ENCODE measurements around the gene RAB11B. TPM values are rescaled to one million over a fixed set of nuclear protein-coding genes. Genes with fewer than 3 reads are reported as not detected.

Gene RAB11B
- total and polyA plus RNA-seq, 9 of the 15 experiments (the other 6 are each of a cell fraction or from before 2014, with no cell fraction given) = 0.74 to 71.0 (median 13.8) TPM

DNA sequence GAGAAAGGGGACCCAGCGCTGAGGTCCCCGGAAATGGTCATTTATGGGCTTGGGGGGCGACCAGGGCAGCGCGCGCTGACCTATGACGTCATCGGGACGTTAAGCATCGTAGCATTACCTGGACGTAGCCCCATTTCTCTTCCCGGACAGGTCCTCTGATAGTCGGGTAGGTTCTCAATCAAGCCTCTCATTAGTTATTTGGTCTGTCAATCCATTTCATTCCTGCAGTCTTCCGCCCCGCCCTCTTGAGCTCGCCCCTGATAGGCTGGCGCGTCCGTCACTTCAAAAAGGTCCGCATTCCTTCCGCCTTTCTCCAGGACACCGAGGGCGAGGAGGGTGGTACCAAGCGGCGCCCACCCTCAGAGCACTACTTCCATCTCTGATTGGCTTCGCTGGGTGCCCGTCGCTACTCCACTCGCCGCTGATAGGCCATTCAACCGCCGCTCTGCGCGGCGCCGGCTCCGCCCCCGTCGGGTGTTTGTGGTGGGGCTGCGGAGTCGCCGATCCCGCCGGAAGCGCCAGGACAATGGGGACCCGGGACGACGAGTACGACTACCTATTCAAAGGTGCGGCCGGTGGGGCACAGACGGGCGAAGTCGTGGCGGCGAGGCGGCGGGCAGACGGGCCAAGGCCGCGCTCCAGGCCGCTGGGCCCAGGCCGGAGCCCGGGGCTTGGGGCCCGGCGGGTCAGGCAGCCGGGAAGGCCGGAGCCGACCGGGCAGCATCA, at the start of gene RAB11B (continued):
- TF ChIP-seq, protein P1, sequence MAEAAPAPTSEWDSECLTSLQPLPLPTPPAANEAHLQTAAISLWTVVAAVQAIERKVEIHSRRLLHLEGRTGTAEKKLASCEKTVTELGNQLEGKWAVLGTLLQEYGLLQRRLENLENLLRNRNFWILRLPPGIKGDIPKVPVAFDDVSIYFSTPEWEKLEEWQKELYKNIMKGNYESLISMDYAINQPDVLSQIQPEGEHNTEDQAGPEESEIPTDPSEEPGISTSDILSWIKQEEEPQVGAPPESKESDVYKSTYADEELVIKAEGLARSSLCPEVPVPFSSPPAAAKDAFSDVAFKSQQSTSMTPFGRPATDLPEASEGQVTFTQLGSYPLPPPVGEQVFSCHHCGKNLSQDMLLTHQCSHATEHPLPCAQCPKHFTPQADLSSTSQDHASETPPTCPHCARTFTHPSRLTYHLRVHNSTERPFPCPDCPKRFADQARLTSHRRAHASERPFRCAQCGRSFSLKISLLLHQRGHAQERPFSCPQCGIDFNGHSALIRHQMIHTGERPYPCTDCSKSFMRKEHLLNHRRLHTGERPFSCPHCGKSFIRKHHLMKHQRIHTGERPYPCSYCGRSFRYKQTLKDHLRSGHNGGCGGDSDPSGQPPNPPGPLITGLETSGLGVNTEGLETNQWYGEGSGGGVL (CRISPR knock-in tag; IDR thresholded peaks at IDR 0.05) = no peak
- TF ChIP-seq BRF1 (IDR thresholded peaks at IDR 0.05; ENCODE audit: borderline replicate concordance, extremely low read depth, insufficient read length) (no peak), RBM39 (optimal IDR thresholded peaks at IDR 0.05; ENCODE audit: low read depth, low read length) (no peak), L3MBTL2 (IDR thresholded peaks at IDR 0.05) (peak; percentile 33), ETV5 (CRISPR knock-in tag; IDR thresholded peaks at IDR 0.05; ENCODE audit: low read depth) (0 out of 2 replicates have a peak, but pooled peaks have one; percentile 29), XRCC5 (IDR thresholded peaks at IDR 0.05; ENCODE audit: low read depth, low read length) (0 out of 2 replicates have a peak, but pooled peaks have one; percentile 29), MEF2D (tag; conservative IDR thresholded peaks at IDR 0.05; ENCODE audit: low read depth) (peak; percentile 50; the same call in 1 of the 2 replicates), SRF (CRISPR knock-in tag; IDR thresholded peaks at IDR 0.05) (peak; percentile 96 to 100), RCOR1 (IDR thresholded peaks at IDR 0.05; ENCODE audit: borderline replicate concordance in 1 of 2, low read depth in 2 of 2, low read length in 2 of 2) (peak in 1 of 2 experiments; percentile 58; a peak in 1 of 4 replicates), EP400 (IDR thresholded peaks at IDR 0.05) (peak; percentile 86), JUNB (CRISPR knock-in tag; conservative IDR thresholded peaks at IDR 0.05) (peak; percentile 100), RBM15 (IDR thresholded peaks at IDR 0.05; ENCODE audit: insufficient read depth, low read length) (no peak), KLF6 (CRISPR knock-in tag; IDR thresholded peaks at IDR 0.05; ENCODE audit: borderline replicate concordance) (no peak)
- TF ChIP-seq, protein P2, sequence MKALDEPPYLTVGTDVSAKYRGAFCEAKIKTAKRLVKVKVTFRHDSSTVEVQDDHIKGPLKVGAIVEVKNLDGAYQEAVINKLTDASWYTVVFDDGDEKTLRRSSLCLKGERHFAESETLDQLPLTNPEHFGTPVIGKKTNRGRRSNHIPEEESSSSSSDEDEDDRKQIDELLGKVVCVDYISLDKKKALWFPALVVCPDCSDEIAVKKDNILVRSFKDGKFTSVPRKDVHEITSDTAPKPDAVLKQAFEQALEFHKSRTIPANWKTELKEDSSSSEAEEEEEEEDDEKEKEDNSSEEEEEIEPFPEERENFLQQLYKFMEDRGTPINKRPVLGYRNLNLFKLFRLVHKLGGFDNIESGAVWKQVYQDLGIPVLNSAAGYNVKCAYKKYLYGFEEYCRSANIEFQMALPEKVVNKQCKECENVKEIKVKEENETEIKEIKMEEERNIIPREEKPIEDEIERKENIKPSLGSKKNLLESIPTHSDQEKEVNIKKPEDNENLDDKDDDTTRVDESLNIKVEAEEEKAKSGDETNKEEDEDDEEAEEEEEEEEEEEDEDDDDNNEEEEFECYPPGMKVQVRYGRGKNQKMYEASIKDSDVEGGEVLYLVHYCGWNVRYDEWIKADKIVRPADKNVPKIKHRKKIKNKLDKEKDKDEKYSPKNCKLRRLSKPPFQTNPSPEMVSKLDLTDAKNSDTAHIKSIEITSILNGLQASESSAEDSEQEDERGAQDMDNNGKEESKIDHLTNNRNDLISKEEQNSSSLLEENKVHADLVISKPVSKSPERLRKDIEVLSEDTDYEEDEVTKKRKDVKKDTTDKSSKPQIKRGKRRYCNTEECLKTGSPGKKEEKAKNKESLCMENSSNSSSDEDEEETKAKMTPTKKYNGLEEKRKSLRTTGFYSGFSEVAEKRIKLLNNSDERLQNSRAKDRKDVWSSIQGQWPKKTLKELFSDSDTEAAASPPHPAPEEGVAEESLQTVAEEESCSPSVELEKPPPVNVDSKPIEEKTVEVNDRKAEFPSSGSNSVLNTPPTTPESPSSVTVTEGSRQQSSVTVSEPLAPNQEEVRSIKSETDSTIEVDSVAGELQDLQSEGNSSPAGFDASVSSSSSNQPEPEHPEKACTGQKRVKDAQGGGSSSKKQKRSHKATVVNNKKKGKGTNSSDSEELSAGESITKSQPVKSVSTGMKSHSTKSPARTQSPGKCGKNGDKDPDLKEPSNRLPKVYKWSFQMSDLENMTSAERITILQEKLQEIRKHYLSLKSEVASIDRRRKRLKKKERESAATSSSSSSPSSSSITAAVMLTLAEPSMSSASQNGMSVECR (CRISPR knock-in tag; IDR thresholded peaks at IDR 0.05) = no peak
- TF ChIP-seq, protein P3, sequence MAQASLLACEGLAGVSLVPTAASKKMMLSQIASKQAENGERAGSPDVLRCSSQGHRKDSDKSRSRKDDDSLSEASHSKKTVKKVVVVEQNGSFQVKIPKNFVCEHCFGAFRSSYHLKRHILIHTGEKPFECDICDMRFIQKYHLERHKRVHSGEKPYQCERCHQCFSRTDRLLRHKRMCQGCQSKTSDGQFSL (CRISPR knock-in tag; IDR thresholded peaks at IDR 0.05) = 0 out of 2 replicates have a peak, but pooled peaks have one; percentile 19
- TF ChIP-seq, protein P3 (tag; IDR thresholded peaks at IDR 0.05) = 0 out of 4 replicates have a peak, but pooled peaks of 1 of the 2 experiments have one; percentile 28
- TF ChIP-seq, protein P4, sequence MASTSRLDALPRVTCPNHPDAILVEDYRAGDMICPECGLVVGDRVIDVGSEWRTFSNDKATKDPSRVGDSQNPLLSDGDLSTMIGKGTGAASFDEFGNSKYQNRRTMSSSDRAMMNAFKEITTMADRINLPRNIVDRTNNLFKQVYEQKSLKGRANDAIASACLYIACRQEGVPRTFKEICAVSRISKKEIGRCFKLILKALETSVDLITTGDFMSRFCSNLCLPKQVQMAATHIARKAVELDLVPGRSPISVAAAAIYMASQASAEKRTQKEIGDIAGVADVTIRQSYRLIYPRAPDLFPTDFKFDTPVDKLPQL (IDR thresholded peaks at IDR 0.05; ENCODE audit: extremely low read depth, insufficient read length) = no peak
- TF ChIP-seq, protein P5, sequence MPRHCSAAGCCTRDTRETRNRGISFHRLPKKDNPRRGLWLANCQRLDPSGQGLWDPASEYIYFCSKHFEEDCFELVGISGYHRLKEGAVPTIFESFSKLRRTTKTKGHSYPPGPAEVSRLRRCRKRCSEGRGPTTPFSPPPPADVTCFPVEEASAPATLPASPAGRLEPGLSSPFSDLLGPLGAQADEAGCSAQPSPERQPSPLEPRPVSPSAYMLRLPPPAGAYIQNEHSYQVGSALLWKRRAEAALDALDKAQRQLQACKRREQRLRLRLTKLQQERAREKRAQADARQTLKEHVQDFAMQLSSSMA (CRISPR knock-in tag; IDR thresholded peaks at IDR 0.05) = 0 out of 2 replicates have a peak, but pooled peaks have one; percentile 20

Measured in K562 (cell line).